ENCODE measurements around the gene TMEM165. TPM values are rescaled to one million over a fixed set of nuclear protein-coding genes. Genes with fewer than 3 reads are reported as not detected.

The TMEM165 gene
- total RNA-seq, 2 donors from 2014 or later, result 75.5 to 90.1 TPM

DNA sequence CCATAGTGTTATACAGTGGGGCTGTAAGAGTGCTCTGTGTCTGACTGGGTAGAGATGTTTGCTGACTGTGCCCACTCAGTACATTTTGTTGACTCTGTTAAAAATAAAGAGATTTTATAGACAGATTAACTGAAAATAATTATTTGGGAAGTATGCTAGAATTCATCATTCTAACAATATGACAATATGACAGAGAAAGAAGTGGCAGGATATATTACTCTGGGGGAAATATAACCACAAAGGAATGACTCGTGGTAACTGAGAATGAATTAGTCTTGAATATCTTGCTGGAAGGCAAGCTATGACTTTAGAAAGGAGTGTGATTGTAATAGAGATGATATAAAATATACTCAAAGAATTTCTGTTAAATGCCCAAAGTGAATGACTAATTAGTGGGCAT lies 46.8 kb downstream of the TMEM165 start:
- Histone ChIP-seq H3K4me3 (no peak overlapping the region), H3K9me3 (no peaks in the 10 kb centered on the region), H3K4me1 (no peaks in the 10 kb centered on the region), H3K27ac (no peak overlapping the region), H3K36me3 (peaks cover 24% of the 10 kb centered on the region), H3K27me3 (no peaks in the 10 kb centered on the region)
- no peak for DNase-seq (ENCODE audit: low spot score)
- TF ChIP-seq, protein P1, sequence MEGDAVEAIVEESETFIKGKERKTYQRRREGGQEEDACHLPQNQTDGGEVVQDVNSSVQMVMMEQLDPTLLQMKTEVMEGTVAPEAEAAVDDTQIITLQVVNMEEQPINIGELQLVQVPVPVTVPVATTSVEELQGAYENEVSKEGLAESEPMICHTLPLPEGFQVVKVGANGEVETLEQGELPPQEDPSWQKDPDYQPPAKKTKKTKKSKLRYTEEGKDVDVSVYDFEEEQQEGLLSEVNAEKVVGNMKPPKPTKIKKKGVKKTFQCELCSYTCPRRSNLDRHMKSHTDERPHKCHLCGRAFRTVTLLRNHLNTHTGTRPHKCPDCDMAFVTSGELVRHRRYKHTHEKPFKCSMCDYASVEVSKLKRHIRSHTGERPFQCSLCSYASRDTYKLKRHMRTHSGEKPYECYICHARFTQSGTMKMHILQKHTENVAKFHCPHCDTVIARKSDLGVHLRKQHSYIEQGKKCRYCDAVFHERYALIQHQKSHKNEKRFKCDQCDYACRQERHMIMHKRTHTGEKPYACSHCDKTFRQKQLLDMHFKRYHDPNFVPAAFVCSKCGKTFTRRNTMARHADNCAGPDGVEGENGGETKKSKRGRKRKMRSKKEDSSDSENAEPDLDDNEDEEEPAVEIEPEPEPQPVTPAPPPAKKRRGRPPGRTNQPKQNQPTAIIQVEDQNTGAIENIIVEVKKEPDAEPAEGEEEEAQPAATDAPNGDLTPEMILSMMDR (IDR thresholded peaks at IDR 0.05), result no peak

DNA sequence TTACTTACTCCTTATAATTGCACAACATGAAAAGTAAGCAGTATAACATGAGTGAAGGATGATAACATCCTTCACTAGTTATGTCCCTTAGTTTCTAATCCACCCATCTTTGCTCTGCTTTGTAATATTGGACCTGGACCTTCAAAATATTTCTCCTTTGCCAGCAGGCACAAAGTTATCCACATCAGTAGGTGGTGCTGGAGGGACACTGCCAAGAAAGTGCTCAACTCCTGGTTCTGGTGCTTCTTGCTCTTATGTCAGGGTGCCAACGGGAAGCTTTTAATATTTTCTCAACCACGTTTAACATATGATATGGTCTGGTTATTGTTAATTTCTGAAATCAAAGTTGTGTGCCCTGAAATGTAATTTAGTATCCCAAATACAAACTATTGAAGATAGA lies 49.1 kb downstream of the TMEM165 start:
- H3K9me3 ChIP-seq, result no peaks in the 10 kb centered on the region
- peaks cover 40% of the 10 kb centered on the region for H3K36me3 ChIP-seq
- H3K4me3 ChIP-seq, result no peak overlapping the region

DNA sequence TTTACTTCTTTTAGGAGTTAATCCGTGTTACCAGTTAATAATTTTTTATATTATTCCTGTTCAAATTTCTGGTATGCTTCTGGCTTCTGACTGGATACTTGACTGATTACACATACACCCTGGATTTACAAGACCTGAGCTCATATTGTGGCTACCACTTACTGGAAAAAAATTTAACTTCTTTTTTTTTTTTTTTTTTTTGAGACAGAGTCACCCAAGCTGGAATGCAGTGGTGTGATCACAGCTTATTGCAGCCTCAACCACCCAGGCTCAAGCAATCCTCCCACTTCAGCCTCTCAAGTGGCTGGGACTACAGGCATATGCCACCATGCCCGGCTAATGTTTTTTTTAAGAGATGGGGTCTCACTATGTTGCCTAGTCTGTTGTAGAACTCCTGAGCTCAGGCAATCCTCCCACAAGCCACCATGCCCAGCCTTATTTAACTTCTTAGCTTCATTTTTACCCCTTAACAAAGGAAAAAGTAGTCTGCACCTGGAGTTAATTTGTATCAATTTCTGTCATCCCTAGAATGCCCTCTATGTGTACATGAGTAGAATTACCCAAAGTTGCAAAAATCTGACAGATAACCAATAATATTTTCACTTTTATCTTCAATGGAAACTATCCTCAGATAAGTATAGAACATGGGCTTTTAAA lies 50.3 kb downstream of the TMEM165 start:
- Histone ChIP-seq H3K4me3 (no peak overlapping the region), H3K27ac (no peak overlapping the region), H3K27me3 (no peaks in the 10 kb centered on the region), H3K4me1 (no peaks in the 10 kb centered on the region), H3K36me3 (peaks cover 48% of the 10 kb centered on the region), H3K9me3 (no peaks in the 10 kb centered on the region)
- TF ChIP-seq, protein P1 (IDR thresholded peaks at IDR 0.05), result no peak
- no peak for DNase-seq (ENCODE audit: low spot score)

More for the DNA sequence above, 49.1 kb downstream of the TMEM165 start:
- no peak for DNase-seq (ENCODE audit: low spot score)
- no peak overlapping the region for H3K27ac ChIP-seq
- H3K27me3 ChIP-seq, result no peaks in the 10 kb centered on the region
- H3K4me1 ChIP-seq, result no peaks in the 10 kb centered on the region
- TF ChIP-seq, protein P1 (IDR thresholded peaks at IDR 0.05), result peak in 1 of 2 donors; percentile 41

DNA sequence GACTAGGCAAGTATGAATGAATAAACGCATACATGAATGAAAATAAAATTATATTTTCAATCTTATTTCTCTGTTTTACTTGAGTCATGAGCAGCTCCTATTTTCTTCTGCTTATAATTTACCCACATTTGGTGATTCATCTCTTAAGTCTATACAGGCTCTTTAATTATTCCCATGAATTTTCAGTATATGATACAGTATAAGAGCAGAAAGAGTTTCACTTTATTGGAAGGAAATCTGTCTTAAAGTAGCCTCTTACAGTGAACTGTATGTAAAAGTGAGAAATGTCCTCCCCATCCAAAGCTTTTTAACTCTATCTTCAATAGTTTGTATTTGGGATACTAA lies 50.8 kb downstream of the TMEM165 start:
- Histone ChIP-seq H3K9me3 (no peaks in the 10 kb centered on the region), H3K4me3 (no peak overlapping the region), H3K36me3 (peaks cover 48% of the 10 kb centered on the region), H3K4me1 (no peaks in the 10 kb centered on the region), H3K27ac (no peak overlapping the region), H3K27me3 (no peaks in the 10 kb centered on the region)
- TF ChIP-seq, protein P1 (IDR thresholded peaks at IDR 0.05), result no peak
- DNase-seq (ENCODE audit: low spot score), result no peak

- Histone ChIP-seq H3K36me3 (peaks cover 54% of the 10 kb centered on the region), H3K4me1 (no peaks in the 10 kb centered on the region), H3K27me3 (no peaks in the 10 kb centered on the region), H3K27ac (no peak overlapping the region), H3K4me3 (no peak overlapping the region), H3K9me3 (no peaks in the 10 kb centered on the region)
- no peak for DNase-seq (ENCODE audit: low spot score)
- TF ChIP-seq, protein P1 (IDR thresholded peaks at IDR 0.05), result no peak
Observed at GRCh38 chr4:55447108-55447708, 51.5 kb downstream of the TMEM165 start.

- no peaks in the 10 kb centered on the region for H3K4me1 ChIP-seq
- no peak overlapping the region for H3K27ac ChIP-seq
- peaks cover 54% of the 10 kb centered on the region for H3K36me3 ChIP-seq
- TF ChIP-seq, protein P1 (IDR thresholded peaks at IDR 0.05), result no peak
- DNase-seq (ENCODE audit: low spot score), result no peak
- no peaks in the 10 kb centered on the region for H3K27me3 ChIP-seq
- no peak overlapping the region for H3K4me3 ChIP-seq
- no peaks in the 10 kb centered on the region for H3K9me3 ChIP-seq
Observed at GRCh38 chr4:55447831-55448230, 52.1 kb downstream of the TMEM165 start.

Data from right atrium auricular region (tissue), 2 donors.